Lung (tissue), 12 donors: ENCODE measurements around the gene TOMT. TPM values are rescaled to one million over a fixed set of nuclear protein-coding genes. Genes with fewer than 3 reads are reported as not detected.
A peak's percentile ranks its signal among the peaks of the same experiment; 100 is the strongest.

Experiments used
- ATAC-seq: fragments of 200-7000 bp; cut with Tn5 transposase; one replicate; pipeline ENCODE4 v1.9.1; 2020; ENCODE audit warnings: moderate number of reproducible peaks; ENCODE audit not compliant: insufficient read depth, low FRiP score
- DNase-seq, 3 donors: peaks; one replicate each; pipeline ENCODE4 v3.0.0-alpha.2; 2013 to 2017
- H3K27ac ChIP-seq, 2 donors: one replicate each; pipeline ENCODE4 v1.5.1; 2013; ENCODE audit warnings: mild to moderate bottlenecking in 2 of 2, moderate library complexity in 2 of 2, control low read depth in 1 of 2, inconsistent platforms in 1 of 2, low read depth in 1 of 2, low read length in 1 of 2
- H3K27me3 ChIP-seq, 3 donors: one replicate each; pipeline ENCODE4 v1.5.1; 2013; ENCODE audit warnings: low read length in 2 of 3; ENCODE audit not compliant: control insufficient read depth in 3 of 3, insufficient read depth in 3 of 3
- H3K36me3 ChIP-seq, 4 donors: one replicate each; pipeline ENCODE4 v1.5.1; 2013; ENCODE audit warnings: low read length in 4 of 4, mild to moderate bottlenecking in 1 of 4, moderate library complexity in 1 of 4; ENCODE audit not compliant: control insufficient read depth in 4 of 4, insufficient read depth in 4 of 4
- H3K4me1 ChIP-seq, 5 donors: one replicate each; pipeline ENCODE4 v1.5.1; 2013; ENCODE audit warnings: low read length in 5 of 5, mild to moderate bottlenecking in 2 of 5, moderate library complexity in 1 of 5; ENCODE audit not compliant: control insufficient read depth in 5 of 5, insufficient read depth in 5 of 5
- H3K4me3 ChIP-seq: one replicate; pipeline ENCODE4 v1.5.1; 2013; ENCODE audit warnings: mild to moderate bottlenecking, control low read depth, moderate library complexity
- H3K9ac ChIP-seq, 2 donors: one replicate each; pipeline ENCODE4 v1.5.1; 2013; ENCODE audit warnings: low read length in 2 of 2, control low read depth in 1 of 2; ENCODE audit not compliant: insufficient read depth in 1 of 2
- H3K9me3 ChIP-seq, 4 donors: one replicate each; pipeline ENCODE4 v1.5.1; 2013; ENCODE audit warnings: low read length in 3 of 4, mild to moderate bottlenecking in 1 of 4, moderate library complexity in 1 of 4; ENCODE audit not compliant: control insufficient read depth in 4 of 4, insufficient read depth in 3 of 4
- WGBS, 2 donors: extraction: QIAGEN DNeasy Blood & Tissue Kit; methylation state at CpG; one replicate each; pipeline ENCODE4 v1.1.7; 2013; 5-methylcytosine and 5-hydroxymethylcytosine counted together
- polyA plus RNA-seq, 2 donors: library from polyadenylated mRNA; stranded (reverse); fragments of 200-250 nt; gene quantifications; one replicate each; pipeline ENCODE4 v1.2.1, GENCODE V29; 2013
- total RNA-seq, 2 donors: library from RNA; depleted of rRNA in 1 of 2; stranded (reverse); fragments of >200 nt in 1 of 2; gene quantifications; one replicate each; pipeline ENCODE4 v1.2.1, GENCODE V29; 2014 to 2021
- TF ChIP-seq, protein P1 (sequence below): IDR thresholded peaks from 2 replicates; pipeline ENCODE4 v1.5.1; 2012; ENCODE audit warnings: mild to moderate bottlenecking; ENCODE audit errors: control extremely low read depth, extremely low read depth
- donor health status: control.
- donor health status: control.
- donor health status: Bipolar disorder and iron deficiency.
- donor health status: healthy.
- donor health status: DM: yes; HTN: yes; CAD: no.

TOMT gene
- total and polyA plus RNA-seq, 4 donors, result not detected

DNA sequence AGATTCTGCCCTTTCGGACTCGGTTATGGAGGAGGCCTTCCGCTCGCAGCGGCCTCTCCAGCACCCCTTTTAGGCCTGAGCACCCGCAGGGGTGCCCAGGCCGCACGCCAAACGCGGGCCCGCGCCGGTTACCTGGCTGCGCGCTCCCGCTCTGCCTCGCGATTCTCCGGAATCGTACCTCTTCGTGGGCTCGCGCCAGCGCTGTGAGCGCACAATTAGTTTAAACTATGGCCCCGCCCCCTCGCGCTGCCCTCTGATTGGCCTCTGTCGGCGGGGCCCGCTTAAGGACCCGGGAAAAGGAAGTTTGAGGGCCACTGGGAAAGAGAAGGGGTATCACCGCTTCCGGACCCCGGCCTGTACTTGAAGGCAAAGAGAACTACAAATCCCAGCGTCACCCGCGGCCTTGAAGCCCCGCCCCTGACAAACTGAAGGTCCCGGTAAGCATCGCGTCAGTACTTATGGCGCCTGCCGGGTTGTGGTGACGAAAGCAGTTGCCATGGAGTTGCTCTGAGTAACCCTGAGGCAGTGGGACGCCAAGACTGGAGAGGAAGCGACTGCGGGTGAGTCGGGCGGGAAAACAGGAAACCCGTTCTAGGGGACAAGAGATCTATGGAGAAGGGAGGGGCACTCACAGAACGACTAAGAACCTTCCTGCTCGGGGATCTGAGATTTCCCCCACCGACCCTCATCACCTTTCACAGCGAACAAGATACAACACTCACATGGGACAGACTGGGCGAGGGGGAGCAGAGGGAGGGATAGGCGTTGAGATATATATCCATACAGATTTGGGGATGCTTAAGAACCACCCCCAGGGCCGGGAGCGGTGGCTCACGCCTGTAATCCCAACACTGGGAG lies 25.2 kb upstream of the TOMT start, which contains the start of the genes LRRC51 and NUMA1:
Gene LRRC51, plus strand, starts transcription at position 525 of the 858 bp plus-strand sequence. CDS start 8,234 bp downstream, outside the sequence.
Gene NUMA1, minus strand, starts transcription at position 217 of the 858 bp plus-strand sequence. CDS start 44,599 bp downstream, outside the sequence.
- H3K4me3 ChIP-seq, result peak within 1 kb of the TSS; percentile 67
- H3K36me3 ChIP-seq, result peaks cover 0 to 3% (median 1%) of the 10 kb centered on the region in 4 donors
- DNase-seq (peak; percentile 100), ATAC-seq (peak; percentile 98)
- no peaks in the 10 kb centered on the region for H3K9me3 ChIP-seq
- no peaks in the 10 kb centered on the region for H3K27me3 ChIP-seq
- peaks cover 0 to 21% (median 0%) of the 10 kb centered on the region in 5 donors for H3K4me1 ChIP-seq
- TF ChIP-seq, protein P1, sequence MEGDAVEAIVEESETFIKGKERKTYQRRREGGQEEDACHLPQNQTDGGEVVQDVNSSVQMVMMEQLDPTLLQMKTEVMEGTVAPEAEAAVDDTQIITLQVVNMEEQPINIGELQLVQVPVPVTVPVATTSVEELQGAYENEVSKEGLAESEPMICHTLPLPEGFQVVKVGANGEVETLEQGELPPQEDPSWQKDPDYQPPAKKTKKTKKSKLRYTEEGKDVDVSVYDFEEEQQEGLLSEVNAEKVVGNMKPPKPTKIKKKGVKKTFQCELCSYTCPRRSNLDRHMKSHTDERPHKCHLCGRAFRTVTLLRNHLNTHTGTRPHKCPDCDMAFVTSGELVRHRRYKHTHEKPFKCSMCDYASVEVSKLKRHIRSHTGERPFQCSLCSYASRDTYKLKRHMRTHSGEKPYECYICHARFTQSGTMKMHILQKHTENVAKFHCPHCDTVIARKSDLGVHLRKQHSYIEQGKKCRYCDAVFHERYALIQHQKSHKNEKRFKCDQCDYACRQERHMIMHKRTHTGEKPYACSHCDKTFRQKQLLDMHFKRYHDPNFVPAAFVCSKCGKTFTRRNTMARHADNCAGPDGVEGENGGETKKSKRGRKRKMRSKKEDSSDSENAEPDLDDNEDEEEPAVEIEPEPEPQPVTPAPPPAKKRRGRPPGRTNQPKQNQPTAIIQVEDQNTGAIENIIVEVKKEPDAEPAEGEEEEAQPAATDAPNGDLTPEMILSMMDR, result no peak
- peak within 1 kb of the TSS; percentile 83 to 96 for H3K9ac ChIP-seq
- peak within 1 kb of the TSS; percentile 93 to 95 for H3K27ac ChIP-seq
- 0 to 1% methylated on average over 60 of the region's 60 CpGs for WGBS, 2 donors

DNA sequence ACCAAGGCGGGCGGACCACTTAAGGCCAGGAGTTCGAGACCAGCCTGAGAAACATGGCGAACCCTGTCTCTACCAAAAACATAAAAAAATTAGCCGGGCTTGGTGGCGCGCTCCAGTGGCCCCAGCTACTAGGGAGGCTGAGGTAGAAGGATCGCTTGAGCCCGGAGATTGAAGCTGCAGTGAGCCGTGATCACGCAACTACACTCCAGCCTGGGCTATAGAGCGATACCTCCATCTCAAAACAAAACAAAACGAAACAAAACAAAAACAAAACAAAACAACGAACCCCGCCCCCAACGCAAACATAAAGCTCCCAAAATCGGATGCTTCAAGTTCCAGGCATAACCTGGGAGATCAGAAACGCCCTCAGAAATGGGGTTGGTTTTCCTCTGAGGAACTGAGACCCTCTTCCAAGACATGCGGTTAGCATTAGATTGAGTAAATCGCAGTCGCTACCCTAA lies 24.5 kb upstream of the TOMT start:
- H3K9me3 ChIP-seq, result no peaks in the 10 kb centered on the region
- peaks cover 0 to 7% (median 2%) of the 10 kb centered on the region in 4 donors for H3K36me3 ChIP-seq
- no peaks in the 10 kb centered on the region for H3K27me3 ChIP-seq
- peak overlapping the region; percentile 50 for H3K4me3 ChIP-seq
- H3K27ac ChIP-seq, result peak overlapping the region; percentile 91 to 93
- DNase-seq (no peak), ATAC-seq (no peak)
- TF ChIP-seq, protein P1, result no peak
- 74 to 75% methylated on average over 21 of the region's 21 CpGs for WGBS, 2 donors
- H3K4me1 ChIP-seq, result peaks cover 0 to 21% (median 0%) of the 10 kb centered on the region in 5 donors
- H3K9ac ChIP-seq, result peak overlapping the region; percentile 69 to 96

DNA sequence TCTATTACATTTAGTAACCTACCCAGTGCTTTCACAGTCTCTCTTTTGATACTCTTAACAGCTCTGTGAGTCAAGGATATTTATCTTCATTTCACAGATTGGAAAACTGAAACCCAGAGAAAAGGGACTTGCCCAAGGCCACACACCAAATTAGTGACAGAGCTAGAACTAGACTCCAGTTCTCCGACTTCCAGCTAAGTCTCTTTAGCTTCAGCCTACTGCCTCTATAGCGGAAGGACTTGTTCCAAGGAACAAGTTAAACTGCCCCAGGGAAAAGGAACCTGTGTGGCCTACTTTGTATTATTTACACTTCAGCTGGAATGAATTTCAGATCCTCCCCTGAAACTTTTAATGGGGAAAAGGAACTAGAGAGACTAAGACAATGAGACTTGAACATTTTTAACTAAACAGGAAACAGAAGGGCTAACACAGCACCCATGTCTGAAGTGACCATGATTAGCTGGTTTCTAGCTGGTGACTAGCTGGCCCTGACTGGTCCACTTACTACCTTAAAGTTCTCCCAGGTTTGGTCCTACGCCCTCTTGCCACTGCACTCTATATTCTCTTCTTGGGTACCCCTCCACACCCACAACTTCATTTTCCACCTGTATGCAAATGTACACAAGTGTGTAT lies 23.8 kb upstream of the TOMT start:
- Histone ChIP-seq H3K27ac (peak overlapping the region in 1 of 2 donors; percentile 93), H3K9ac (no peak overlapping the region), H3K9me3 (no peaks in the 10 kb centered on the region), H3K36me3 (peaks cover 0 to 7% (median 3%) of the 10 kb centered on the region in 4 donors), H3K27me3 (no peaks in the 10 kb centered on the region), H3K4me1 (peaks cover 0 to 21% (median 0%) of the 10 kb centered on the region in 5 donors), H3K4me3 (no peak overlapping the region)
- 76 to 87% methylated on average over 3 of the region's 3 CpGs for WGBS, 2 donors
- DNase-seq, result peak in 2 of 3 donors; percentile 34 to 42
- TF ChIP-seq, protein P1, result no peak
- no peak for ATAC-seq
